GM15510 (cell line): ENCODE data around the gene LRRC14B.

Experiments used
- POLR2A ChIP-seq: IDR thresholded peaks from 3 replicates; pipeline ENCODE4 v1.6.1; 2011; ENCODE audit warnings: borderline replicate concordance; ENCODE audit not compliant: insufficient read length; ENCODE audit errors: extremely low read depth

LRRC14B gene

DNA sequence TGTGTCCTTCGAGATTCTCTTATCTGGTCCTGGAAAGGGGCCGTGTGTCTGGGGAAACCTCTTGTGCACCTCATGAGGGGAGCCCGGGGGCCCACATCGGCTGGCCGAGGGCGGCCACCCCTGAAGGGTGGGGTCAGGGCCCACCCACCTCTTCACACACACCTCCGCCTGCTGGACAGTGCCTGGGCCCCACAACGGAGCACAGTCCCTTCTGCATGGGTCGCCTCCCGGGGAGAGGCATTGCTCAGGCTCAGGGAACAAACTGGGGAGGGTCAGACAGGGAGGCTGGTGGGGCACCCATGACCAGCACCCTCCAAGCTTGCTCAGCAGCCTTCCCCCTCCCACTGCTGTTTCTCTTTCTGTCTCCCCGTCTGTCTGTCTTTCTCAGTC is 1.3 kb upstream of the LRRC14B start:
- no peak for TF ChIP-seq POLR2A

DNA sequence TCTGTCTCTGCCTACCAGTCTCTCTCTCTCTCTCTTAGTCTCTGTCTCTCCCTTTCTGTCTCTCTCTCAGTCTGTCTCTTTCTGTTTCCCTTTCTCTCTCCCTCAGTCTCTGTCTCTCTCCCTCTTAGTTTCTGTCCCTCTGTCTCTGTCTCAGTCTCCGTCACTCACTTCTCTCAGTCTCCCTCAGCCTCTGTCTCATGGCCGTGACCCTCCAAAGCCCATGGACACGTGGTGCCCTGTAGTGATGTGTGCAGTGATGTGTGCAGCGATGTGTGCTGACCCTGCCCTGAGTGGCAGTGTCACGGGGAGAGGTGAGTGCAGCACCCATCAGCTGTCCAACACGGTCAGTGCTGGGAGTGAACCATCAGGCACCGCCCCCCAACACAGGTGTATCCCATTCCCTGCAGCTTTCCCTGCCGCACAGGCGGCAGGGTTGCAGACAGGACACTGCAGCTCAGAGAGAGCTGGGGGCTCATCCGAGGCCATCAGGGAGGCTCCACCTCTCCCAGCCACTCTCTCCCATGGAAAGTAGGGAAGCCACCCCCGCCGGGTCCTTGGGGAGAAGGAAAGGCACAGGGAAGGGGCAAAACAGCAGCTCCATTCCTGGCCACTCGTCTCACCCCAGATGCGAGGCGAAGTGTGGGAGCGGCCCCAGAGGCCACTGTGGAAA is 794 bp upstream of the LRRC14B start:
- TF ChIP-seq POLR2A: no peak

DNA sequence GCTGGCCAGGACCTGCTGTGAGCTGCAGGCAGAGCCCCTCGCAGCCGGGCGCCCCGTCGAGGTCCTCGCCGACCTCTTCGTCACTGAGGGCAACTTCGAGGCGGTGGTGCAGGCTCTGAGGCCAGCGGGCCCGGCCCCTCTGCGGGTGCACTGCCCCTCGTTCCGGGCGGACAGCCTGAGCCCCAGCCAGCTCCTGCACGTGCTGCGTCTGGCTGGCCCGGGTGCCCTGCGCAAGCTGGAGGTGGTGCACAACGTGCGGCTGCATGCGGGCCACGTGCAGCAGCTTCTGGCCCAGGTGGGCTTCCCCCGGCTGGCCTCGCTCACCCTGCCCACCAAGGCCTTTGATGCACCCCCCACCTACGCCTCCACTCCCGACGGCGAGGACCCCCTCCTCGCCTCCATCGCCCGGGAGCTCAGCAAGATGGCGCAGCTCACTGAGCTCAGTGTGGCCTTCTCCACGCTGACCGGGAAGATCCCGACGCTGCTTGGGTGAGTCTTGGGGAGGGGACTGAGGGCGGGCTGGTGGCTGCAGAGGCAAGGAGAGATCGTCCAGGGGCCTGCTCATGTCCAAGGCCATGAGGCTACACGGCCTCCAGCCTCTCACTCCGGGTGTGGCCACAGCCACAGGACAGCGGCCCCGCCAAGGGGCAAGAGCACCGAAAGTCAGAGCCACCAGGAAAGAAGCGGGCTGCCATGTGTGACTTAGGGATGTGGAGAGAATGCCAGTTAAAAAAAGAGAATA is 825 bp downstream of the LRRC14B start:
- no peak for TF ChIP-seq POLR2A

DNA sequence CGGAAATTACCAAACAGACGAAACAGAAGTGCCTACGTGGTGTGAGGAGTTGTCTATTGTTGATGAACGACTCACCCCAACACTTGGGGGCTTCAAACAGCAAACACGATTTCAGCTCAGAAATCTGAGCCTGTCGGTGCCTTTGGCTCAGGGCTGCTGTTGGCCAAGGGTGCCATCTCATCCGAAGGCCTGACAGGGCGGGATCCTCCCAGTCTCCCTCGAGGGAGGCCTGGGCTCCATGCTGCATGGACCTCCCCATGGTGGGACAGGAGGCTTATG is 1.3 kb downstream of the LRRC14B start:
- no peak for TF ChIP-seq POLR2A

DNA sequence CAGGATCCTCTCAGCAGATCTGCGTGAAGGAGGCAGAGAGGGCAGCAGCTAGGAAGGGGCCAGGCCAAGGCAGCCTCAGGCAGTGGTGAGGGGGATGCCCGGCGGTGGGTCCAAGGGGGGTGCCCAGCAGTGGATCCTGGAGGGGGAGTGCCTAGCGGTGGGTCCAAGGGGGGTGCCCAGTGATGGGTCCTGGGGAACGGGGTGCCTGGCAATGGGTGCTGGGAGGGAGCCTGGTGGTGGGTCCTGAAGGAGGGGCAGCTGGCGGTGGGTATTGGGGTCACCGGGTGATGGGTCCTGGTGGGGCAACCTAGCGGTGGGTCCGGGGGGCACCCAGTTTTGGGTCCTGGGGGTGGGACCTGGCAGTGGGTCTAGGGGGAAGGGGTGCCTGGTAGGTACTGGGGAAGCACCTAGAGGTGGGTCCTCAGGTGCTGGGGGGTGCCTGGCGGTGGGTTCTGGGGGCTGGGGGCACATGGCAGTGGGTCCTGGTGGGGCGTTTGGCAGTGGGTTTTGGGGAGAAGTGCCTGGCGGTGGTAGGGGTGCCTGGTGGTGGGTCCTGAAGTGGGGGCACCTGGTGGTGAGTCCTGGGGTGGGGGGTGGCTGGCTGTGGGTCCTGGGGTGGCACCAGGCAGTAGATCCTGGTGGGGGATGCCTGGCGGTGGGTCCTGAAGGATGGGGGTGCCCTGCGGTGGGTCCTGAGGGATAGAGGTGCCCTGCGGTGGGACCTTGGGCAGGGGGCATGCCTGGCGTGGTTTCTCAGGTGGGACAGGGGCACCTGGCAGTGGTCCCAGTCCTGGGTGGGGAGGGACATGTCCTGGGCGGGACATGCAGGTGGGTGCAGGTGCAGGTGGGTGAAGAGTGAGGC is 1.9 kb downstream of the LRRC14B start:
- TF ChIP-seq POLR2A: no peak

DNA sequence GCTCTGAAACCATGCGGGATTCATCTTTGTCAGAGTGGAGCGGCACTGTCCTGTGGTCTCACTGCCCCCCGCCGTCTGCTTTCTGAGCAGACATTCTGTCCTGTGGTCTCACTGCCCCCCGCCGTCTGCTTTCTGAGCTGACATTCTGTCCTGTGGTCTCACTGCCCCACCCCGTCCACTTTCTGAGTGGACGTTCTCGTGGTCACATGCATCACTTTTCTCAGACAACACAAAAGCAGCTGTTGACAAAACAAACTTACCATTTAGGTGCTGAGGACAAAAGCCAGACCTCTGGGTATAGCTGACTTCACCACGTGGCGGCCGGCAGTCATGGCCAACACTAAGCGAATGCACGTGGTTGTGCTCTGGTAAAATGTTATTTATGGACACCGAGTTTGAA is 2.8 kb downstream of the LRRC14B start:
- no peak for TF ChIP-seq POLR2A

GRCh38 chr5:194603-195209 is 3.4 kb downstream of the LRRC14B start:
- no peak for TF ChIP-seq POLR2A

DNA sequence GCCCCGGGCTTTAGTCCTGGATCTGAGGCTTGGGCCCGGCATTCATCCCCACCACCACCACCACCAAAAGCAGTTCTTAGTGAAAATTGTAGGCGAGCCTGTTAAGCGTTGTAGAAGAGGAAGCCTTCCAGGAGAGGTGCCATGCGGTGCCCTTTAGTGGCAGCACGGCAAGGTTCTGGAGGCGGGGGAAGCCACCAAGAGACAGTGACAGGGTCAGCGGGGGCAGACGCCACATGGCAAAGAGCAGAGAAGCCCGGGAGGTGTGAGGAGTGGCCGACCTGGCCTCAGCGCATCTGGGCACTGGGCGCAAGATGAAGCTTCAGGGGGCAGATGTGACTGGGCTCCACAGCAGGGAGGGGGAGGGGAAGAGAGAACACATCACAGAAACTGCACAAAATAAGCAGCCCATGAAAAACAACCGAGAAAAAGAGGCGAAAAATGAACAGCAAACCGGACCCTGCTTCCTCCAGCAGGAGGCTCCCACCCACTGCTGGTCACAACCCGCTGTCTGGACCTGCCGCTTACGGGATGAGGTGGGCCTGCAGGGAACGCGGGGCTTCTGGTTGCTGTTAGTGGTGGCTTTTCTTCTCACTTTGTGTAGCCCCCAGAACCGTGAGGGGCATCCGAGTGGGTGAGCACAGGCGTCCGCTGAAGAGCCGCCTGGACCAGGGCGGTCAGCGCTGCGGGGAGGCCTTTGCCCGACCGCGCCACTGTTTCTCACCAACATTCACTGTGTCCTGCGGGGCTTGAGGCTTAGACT is 4.3 kb downstream of the LRRC14B start:
- no peak for TF ChIP-seq POLR2A

GRCh38 chr5:196350-196749 is 5.1 kb downstream of the LRRC14B start:
- TF ChIP-seq POLR2A: no peak

DNA sequence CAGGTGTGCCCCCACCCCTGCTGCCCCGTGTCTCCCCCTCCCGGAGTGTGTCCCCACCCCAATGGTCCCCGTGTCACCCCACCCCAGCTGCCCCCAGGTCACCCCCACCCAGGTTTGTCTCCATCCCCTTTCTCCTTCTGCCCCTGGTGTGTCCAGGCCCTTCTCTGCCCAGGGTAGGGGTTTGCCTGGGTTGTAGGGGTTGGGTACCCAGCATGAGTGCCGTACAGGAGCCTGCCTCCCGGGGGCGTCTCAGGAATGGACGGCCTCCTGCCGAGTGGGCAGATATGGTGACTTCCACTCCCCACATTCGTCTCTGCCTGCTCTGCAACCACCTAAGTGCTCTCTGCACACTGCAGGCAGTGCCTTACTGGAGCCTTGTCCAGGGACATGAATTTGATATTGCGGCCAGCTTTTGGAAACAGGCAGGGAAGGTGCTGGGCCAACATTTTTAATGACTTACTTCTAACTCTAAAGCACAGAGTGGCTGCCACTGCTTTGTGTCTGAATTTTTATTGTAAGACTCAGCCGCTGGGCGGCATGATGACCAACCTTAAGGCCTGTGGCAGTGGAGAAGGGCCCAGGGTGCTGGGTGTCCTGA is 6.7 kb downstream of the LRRC14B start:
- TF ChIP-seq POLR2A: no peak

GRCh38 chr5:198516-199196 is 7.4 kb downstream of the LRRC14B start:
- no peak for TF ChIP-seq POLR2A

GRCh38 chr5:199197-199949 is 8.1 kb downstream of the LRRC14B start:
- TF ChIP-seq POLR2A: no peak

DNA sequence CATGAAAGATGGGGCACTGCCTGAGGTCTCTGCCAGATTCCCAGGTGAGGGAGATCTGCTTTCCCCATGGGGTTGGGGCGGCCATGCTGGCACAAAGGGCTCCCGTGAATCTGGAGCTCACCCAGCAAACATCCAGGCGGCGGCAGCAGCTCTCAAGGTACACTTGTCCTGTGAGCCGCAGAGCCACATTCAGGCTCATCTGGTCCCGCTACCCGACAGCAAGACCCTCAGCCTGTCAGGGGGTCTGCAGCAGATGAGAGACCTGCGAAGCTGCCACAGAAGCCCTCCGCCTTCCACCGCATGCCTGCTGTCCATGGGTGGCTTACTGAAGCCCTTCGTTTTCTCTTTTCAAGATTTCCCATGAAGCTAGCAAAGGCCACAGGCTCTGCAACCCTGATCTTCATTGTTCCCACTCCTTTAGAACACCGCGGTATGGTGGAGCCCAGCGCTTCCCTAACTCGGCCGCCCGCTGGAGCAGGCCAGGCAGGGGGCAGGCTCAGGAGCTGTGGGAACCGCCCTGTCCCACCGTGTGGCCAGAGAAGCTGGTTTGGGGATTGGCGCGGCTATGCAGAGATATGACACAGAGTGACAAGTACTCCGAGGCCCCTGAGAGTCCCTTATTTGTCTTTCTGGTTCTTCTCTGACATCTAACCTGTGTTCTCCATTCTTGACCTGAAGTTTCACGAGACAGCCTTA is 8.8 kb downstream of the LRRC14B start:
- no peak for TF ChIP-seq POLR2A

- no peak for TF ChIP-seq POLR2A
Measured at GRCh38 chr5:200985-201384, 9.7 kb downstream of the LRRC14B start.
